ENCODE results near the gene TLDC2.
"Not testable (repeated sequence)": the region's sequence is repeated elsewhere in the genome, so short reads cannot be mapped to it uniquely, and the experiment has no call there.

Gene TLDC2

GRCh38 chr20:36916199-36916598 lies 40.3 kb downstream of the TLDC2 start:
- no peak for DNase-seq

DNA sequence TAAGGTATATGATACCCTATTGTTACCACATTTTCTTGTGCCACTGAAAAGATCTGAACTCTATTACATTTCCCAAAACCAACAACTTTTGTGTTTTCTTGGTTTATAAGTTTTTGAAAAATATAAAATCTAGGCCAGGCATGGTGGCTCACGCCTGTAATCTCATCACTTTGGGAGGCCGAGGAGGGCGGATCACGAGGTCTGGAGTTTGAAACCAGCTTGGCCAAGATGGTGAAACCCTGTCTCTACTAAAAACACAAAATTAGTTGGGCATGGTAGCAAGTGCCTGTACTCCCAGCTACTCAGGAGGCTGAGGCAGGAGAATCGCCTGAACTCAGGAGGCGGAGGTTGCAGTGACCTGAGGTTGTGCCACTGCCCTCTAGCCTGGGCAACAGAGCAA lies 41.3 kb downstream of the TLDC2 start:
- DNase-seq, result no peak

GRCh38 chr20:36917943-36918342 lies 42.0 kb downstream of the TLDC2 start:
- DNase-seq, result no peak

DNA sequence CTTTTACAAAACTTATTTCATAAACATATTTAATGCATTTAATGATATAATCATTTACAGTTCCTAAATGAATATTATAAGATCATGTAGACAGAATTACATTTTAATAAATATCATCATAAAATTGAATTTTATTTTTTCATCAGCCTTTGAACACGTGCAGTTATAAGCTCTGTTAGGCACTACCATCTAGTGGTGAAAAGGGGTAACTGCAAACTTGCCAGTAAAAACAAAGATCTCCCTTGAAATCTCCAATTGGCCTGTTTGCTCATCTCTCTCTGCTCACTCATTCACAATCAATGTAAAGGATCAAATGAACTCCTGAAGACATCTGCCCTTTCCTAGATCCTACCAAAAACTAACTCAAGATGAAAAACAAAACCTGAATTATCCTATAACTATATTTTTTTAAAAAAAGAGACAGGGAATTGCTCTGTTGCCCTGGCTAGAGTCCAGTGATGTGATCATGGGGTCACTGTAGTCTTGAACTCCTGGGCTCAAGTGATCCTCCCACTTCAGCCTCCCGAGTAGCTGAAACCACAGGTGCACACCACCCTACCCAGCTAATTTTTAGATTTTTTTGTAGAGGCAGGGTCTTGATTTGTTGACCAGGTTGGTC lies 43.9 kb downstream of the TLDC2 start:
- peak; percentile 48 for DNase-seq

DNA sequence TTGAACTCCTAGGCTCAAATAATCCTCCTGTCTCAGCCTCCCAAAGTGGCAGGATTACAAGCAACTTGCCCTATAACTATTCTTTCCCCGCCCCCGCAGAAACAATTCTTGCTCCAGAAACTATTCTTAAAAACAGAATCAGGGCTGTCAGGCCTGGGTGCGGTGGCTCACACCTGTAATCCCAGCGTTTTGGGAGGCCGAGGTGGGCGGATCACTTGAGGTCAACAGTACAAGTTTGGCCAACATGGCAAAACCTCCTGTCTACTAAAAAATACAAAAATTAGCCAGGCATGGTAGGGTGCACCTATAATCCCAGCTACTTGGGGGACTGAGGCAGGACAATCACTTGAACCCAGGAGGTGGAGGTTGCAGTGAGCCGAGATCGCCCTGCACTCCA lies 44.4 kb downstream of the TLDC2 start:
- DNase-seq, result no peak

- peak; percentile 4 for DNase-seq
Observed at GRCh38 chr20:36924167-36925045, 48.5 kb downstream of the TLDC2 start.

DNA sequence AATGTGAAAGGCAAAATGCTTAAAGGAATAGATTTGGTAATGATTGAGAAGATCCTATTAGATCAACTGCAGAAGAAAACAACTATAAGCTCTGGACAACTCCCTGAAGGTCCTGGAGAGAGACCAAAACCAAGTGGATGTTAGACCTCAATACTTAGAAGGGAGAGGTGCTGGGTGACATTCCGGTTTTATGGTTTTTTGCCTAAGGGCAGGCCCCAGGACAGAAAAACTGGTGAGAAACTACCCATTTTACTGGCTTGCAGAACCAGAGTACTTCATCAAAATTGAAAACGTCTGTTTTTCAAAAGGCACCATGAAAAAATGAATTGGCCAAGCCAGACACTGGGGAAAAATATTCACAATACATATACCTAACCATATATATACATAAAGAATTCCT lies 49.3 kb downstream of the TLDC2 start:
- no peak for DNase-seq

DNA sequence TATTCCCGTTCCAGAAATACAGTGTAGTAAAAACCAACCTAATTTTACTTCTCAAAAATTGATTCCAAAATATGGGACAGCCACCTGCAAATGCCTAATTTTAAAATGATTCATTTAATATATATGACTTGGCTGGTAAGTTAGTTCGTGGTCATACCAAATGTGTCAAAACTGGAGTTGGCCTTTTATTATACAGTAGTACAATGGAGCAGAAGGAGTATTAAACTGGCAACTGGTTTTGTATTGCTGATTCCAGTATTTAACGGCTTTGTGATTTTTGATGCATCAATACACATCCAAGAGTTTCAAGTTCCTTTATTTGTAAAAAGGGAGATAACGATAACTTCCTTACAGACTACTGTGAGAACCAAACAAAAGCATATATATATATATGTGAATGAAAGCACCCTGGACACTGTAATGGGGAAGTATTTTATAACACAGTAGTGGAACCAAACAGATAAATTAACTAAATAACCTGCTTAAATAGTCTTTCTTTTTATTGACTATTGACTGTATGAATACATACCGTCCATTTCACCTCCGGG lies 50.8 kb downstream of the TLDC2 start:
- DNase-seq, result no peak

DNA sequence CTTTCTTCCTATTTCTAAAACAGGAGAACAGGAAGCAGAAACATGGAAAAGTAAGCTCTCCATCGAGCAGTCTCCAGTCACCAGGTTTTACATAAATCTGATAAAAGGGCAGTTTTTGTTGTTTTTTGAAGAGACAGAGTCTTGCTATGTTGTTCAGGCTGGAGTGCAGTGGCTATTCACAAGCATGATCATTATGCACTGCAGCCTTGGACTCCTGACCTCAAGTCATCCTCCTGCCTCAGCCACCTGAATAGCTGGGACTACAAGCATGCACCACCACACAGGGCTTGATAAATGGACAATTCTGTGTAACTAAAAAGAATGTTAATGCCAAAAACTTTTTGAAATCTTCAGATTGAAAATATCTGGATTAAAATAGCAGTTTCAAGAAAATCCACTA lies 51.8 kb downstream of the TLDC2 start:
- DNase-seq, result no peak

DNA sequence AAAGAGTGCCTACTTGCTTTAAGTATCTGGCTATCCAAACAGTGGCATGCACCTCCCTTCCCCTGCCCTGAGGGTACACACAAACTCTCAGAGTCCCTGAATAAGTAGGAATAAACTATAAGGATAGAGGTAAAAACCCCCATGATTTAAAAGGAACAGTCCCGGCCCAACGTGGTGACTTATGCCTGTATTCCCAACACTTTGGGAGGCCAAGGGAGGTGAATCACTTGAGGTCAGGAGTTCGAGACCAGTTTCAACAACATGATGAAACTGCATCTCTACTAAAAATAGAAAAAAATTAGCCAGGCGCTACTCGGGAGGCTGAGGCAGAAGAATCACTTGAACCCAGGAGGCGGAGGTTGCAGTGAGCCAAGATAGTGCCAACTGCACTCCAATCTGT lies 53.4 kb downstream of the TLDC2 start:
- DNase-seq, result no peak

- no peak for DNase-seq
Observed at GRCh38 chr20:36929691-36930090, 53.8 kb downstream of the TLDC2 start.

DNA sequence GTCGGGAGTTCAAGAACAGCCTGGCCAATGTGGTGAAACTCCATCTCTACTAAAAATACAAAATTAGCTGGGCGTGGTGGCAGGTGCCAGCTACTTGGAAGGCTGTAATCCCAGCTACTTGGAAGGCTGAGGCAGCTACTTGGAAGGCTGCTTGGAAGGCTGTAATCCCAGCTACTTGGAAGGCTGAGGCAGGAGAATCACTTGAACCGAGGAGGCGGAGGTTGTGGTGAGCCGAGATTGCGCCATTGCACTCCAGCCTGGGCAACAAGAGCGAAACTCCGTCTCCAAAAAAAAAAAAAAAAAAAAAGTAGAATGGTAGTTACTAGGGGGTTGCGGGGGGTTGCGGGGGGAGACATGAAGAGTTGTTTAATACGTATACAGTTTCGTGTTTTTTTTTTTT lies 56.1 kb downstream of the TLDC2 start:
- not testable (repeated sequence) for DNase-seq

GRCh38 chr20:36932476-36933426 lies 56.8 kb downstream of the TLDC2 start:
- no peak for DNase-seq

DNA sequence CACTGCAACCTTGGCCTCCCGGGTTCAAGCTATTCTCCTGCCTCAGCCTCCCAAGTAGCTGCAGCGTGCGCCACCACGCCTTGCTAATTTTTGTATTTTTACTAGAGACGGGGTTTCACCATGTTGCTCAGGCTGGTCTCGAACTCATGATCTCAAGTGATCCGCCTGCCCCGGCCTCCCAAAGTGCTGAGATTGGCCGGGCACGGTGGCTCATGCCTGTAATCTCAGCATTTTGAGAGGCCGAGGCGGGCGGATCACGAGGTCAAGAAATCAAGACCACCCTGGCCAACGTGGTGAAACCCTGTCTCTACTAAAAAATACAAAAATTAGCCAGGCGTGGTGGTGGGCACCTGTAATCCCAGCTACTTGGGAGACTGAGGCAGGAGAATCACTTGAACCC lies 57.6 kb downstream of the TLDC2 start:
- DNase-seq, result not testable (repeated sequence)

- DNase-seq, result no peak
Observed at GRCh38 chr20:36936341-36936740, 60.4 kb downstream of the TLDC2 start.

DNA sequence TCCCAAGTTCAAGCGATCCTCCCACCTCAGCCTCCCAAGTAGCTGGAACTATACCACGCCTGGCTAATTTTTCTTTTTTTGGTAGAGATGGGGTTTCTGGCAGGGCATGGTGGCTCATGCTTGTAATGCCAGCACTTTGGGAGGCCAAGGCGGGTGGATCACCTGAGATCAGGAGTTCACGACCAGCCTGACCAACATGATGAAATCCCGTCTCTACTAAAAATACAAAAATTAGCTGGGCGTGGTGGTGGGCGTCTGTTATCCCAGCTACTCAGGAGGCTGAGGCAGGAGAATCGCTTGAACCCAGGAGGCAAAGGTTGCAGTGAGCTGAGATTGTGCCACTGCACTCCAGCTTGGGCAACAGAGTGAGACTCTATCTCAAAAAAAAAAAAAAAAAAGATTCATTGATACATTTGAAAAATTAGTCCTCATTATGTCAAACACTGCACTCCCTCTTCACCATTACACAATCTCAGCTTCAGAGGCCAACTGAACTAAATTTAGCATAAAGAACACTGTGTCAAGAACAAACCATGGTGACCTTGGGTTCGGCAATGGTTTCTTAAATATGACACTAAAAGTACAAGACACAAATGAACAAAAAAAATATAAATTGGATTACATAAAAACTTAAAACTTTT lies 60.9 kb downstream of the TLDC2 start:
- DNase-seq, result not testable (repeated sequence)

DNA sequence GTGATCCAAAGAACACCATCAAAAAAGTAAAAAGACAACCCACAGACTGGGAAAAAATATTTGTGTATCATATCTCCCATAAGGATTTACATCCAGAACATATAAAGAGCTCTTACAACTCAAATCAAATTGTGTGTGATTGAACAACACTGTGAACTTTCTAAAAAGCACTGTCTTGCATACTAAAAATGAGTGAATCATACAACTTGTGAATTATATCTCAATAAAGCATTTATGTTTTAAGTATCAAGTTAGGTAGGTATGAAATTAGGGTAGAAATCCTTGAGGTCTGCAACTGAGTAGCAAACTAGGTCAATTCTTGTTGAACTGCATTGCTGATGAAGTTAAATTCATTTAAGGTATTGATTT lies 61.4 kb downstream of the TLDC2 start:
- DNase-seq, result no peak

- DNase-seq, result no peak
Observed at GRCh38 chr20:36941401-36941835, 65.5 kb downstream of the TLDC2 start.

All from DMS79 treated with DMSO at 0.1 percent for 48 hours (cell line).